ENCODE data around the gene CCDC33.

DNA sequence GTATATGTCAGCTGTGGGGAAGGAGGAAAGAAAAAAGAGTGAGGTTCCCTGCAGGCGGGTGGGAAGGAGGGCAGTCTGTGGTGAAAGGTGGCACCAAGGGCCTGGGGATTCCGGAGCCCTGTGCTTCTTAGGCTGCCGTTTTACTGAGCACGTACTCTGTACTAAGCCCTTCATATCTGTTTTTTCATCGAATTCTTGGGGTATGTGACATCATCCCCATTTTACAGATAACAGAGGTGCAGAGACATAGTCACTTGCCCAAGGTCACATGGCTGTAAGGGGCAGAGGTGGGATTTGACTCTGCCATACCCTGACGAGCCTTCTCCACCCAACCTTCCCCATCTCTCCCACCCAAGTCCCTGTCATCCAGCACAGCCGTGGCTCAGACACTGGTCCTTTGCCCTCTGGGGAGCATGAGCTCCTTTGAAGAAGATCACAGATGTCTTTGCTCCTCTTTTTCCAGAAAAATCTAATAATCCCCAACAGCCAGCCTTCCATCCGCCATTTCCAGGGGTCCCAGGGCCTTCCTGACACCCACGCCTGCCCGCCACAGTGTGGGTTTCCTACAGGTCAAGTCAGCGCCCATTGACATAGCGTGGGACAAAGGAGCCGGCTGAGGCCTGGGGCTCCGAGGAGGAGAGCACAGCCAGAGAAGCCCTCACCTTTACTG is 107.1 kb downstream of the CCDC33 start:
- TF ChIP-seq, protein P1, sequence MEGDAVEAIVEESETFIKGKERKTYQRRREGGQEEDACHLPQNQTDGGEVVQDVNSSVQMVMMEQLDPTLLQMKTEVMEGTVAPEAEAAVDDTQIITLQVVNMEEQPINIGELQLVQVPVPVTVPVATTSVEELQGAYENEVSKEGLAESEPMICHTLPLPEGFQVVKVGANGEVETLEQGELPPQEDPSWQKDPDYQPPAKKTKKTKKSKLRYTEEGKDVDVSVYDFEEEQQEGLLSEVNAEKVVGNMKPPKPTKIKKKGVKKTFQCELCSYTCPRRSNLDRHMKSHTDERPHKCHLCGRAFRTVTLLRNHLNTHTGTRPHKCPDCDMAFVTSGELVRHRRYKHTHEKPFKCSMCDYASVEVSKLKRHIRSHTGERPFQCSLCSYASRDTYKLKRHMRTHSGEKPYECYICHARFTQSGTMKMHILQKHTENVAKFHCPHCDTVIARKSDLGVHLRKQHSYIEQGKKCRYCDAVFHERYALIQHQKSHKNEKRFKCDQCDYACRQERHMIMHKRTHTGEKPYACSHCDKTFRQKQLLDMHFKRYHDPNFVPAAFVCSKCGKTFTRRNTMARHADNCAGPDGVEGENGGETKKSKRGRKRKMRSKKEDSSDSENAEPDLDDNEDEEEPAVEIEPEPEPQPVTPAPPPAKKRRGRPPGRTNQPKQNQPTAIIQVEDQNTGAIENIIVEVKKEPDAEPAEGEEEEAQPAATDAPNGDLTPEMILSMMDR (IDR thresholded peaks at IDR 0.05; ENCODE audit: low read depth, low read length, poor library complexity, severe bottlenecking) = no peak
- TF ChIP-seq EZH2phosphoT487 (IDR thresholded peaks at IDR 0.05; ENCODE audit: borderline replicate concordance, low read length) = no peak

All from DOHH2 (cell line).